ENCODE data around the gene MRE11.

GRCh38 chr11:94511932-94512781 lies 18.5 kb upstream of the MRE11 start, which contains the start of gene C11orf97:
- TF ChIP-seq CTCF (IDR thresholded peaks at IDR 0.05) (no peak), POLR2A (IDR thresholded peaks at IDR 0.05) (no peak)

Data from right lobe of liver (tissue), 4 donors.